Measurements from ENCODE around the gene TMEM60. TPM values are rescaled to one million over a fixed set of nuclear protein-coding genes. Genes with fewer than 3 reads are reported as not detected.

TMEM60 gene
- total and polyA plus RNA-seq, 10 donors: 10.1 to 33.1 (median 18.6) TPM

DNA sequence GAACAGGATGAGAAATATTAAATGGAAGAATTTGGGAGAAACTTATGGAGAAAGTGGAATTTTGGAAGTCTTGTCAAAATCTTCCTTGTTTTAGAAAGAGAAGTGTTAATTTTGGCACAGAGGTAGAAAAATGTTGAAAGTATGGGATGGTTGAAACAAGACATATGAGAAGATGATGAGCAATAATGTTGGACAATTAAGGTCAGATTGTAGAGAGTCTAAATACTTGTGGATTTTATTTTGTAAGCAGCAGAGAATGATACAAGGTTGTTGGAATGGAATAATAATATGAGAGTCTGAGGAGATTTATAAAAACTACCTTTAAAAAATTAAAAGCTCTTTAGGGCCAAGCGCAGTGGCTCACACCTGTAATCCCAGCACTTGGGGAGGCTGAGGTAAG is 34.9 kb upstream of the TMEM60 start:
- TF ChIP-seq, protein P1, sequence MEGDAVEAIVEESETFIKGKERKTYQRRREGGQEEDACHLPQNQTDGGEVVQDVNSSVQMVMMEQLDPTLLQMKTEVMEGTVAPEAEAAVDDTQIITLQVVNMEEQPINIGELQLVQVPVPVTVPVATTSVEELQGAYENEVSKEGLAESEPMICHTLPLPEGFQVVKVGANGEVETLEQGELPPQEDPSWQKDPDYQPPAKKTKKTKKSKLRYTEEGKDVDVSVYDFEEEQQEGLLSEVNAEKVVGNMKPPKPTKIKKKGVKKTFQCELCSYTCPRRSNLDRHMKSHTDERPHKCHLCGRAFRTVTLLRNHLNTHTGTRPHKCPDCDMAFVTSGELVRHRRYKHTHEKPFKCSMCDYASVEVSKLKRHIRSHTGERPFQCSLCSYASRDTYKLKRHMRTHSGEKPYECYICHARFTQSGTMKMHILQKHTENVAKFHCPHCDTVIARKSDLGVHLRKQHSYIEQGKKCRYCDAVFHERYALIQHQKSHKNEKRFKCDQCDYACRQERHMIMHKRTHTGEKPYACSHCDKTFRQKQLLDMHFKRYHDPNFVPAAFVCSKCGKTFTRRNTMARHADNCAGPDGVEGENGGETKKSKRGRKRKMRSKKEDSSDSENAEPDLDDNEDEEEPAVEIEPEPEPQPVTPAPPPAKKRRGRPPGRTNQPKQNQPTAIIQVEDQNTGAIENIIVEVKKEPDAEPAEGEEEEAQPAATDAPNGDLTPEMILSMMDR (IDR thresholded peaks at IDR 0.05 in 8 of 11, conservative IDR thresholded peaks at IDR 0.05 in 3 of 11): no peak
- TF ChIP-seq POLR2A (IDR thresholded peaks at IDR 0.05) (no peak), POLR2AphosphoS5 (IDR thresholded peaks at IDR 0.05) (no peak)
- Histone ChIP-seq H3K27me3 (replicated peaks in 1 of 7) (no peaks in the 10 kb centered on the region), H3K9me3 (peaks cover 0 to 5% (median 0%) of the 10 kb centered on the region in 8 donors), H3K4me3 (no peak overlapping the region), H3K27ac (no peak overlapping the region), H3K4me1 (peaks cover 0 to 86% (median 43%) of the 10 kb centered on the region in 6 donors), H3K36me3 (no peaks in the 10 kb centered on the region)
- DNase-seq: no peak
- intact Hi-C loops (cut with DNase I; ENCODE audit: low total_unique reads): no loop called here
- 96 to 100% (median 97%) methylated on average over 1 of the region's 1 CpG for WGBS, 5 donors

DNA sequence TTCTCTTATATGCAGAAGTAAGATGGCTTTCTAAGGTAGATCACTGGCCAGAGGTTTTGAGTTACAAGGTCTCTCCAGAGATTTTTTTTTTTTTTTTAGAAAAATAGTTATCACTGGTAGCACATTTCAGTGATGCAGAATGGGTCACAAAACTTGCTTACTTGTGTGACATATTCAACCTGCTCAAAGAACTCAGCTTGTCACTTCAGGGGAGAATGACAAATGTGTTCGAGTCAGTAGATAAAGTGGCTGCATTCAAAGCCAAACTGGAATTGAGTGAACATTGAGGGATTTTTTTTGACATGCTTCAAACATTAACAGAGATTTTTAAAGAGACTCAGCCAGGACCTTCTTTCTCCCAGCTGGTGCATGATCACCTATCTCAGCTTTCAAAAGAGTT is 33.7 kb upstream of the TMEM60 start:
- Histone ChIP-seq H3K27ac (peak overlapping the region in 2 of 8 donors; percentile 1 to 61), H3K9me3 (peaks cover 0 to 5% (median 0%) of the 10 kb centered on the region in 8 donors), H3K4me1 (peaks cover 4 to 88% (median 48%) of the 10 kb centered on the region in 6 donors), H3K36me3 (no peaks in the 10 kb centered on the region), H3K4me3 (no peak overlapping the region), H3K27me3 (replicated peaks in 1 of 7) (no peaks in the 10 kb centered on the region)
- no peak for DNase-seq
- intact Hi-C loops (cut with DNase I; ENCODE audit: low total_unique reads): no loop called here
- 77 to 97% (median 88%) methylated on average over 1 of the region's 1 CpG for WGBS, 5 donors
- TF ChIP-seq POLR2AphosphoS5 (IDR thresholded peaks at IDR 0.05): no peak
- TF ChIP-seq, protein P1 (IDR thresholded peaks at IDR 0.05 in 8 of 11, conservative IDR thresholded peaks at IDR 0.05 in 3 of 11): no peak
- no peak for TF ChIP-seq POLR2A (IDR thresholded peaks at IDR 0.05)

DNA sequence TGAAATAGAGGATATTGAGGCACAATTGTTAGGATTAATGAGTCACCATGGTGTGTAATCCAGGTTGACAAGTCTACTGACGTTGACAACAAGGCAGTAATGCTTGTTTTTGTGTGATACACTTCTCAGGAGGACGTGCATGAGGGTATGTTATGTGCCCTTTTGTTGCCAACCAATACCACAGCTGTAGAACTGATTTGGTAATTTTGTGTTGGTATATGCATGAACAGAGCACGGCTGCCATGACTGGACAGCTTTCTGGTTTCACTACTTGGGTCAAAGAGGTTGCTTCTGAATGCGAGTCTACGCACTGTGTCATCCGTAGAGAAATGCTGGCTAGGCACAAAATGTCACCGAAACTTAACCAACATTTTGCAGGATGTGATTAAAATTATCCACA is 33.2 kb upstream of the TMEM60 start:
- Histone ChIP-seq H3K27me3 (replicated peaks in 1 of 7) (no peaks in the 10 kb centered on the region), H3K9me3 (peaks cover 0 to 8% (median 3%) of the 10 kb centered on the region in 8 donors), H3K4me3 (no peak overlapping the region), H3K4me1 (peaks cover 4 to 92% (median 48%) of the 10 kb centered on the region in 6 donors), H3K27ac (peak overlapping the region in 3 of 8 donors; percentile 1 to 61 (median 3)), H3K36me3 (no peaks in the 10 kb centered on the region)
- no peak for DNase-seq
- 82 to 89% (median 87%) methylated on average over 7 of the region's 7 CpGs for WGBS, 5 donors
- TF ChIP-seq POLR2AphosphoS5 (IDR thresholded peaks at IDR 0.05): no peak
- TF ChIP-seq, protein P1 (IDR thresholded peaks at IDR 0.05 in 8 of 11, conservative IDR thresholded peaks at IDR 0.05 in 3 of 11): no peak
- TF ChIP-seq POLR2A (IDR thresholded peaks at IDR 0.05): no peak
- intact Hi-C loops (cut with DNase I; ENCODE audit: low total_unique reads): no loop called here

DNA sequence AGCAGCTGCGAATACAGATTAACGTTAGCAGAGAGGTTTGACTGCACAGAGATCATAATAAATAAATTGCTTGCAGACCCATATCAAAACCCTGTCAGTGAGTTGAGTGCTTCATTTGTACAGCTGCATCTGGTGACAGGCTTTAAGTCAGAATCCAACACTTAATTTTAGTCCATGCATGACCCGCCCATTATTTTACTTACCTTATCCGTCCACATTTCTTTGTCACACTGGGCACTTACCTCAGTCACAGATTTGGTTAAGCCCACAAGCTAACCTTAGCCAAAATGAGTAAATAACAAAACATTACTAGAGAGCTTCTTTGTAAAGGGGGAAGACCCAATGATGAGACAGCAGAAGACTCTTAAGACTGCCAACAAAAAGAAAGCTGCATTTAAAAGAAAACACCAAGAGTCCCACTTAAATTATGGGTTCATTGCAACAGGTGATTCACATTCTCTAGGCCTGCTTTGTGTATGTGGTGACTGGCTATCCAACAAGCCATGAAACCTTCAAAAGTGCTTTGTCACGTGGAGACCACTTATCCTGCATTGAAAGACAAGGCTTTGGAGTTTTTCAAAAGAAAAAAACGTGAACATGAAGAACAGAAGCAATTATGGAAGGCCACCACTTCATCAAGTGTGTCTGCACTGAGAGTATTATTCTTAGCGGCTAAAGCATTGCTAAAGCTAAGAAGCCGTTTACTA is 32.6 kb upstream of the TMEM60 start:
- H3K4me3 ChIP-seq: no peak overlapping the region
- peaks cover 4 to 92% (median 48%) of the 10 kb centered on the region in 6 donors for H3K4me1 ChIP-seq
- no peaks in the 10 kb centered on the region for H3K36me3 ChIP-seq
- WGBS, 5 donors: 86 to 92% (median 88%) methylated on average over 8 of the region's 8 CpGs
- no peaks in the 10 kb centered on the region for H3K27me3 ChIP-seq (replicated peaks in 1 of 7)
- H3K27ac ChIP-seq: peak overlapping the region in 3 of 8 donors; percentile 1 to 61 (median 3)
- H3K9me3 ChIP-seq: peaks cover 0 to 11% (median 9%) of the 10 kb centered on the region in 8 donors
- no peak for DNase-seq
- intact Hi-C loops (cut with DNase I; ENCODE audit: low total_unique reads): no loop called here
- TF ChIP-seq, protein P1 (IDR thresholded peaks at IDR 0.05 in 8 of 11, conservative IDR thresholded peaks at IDR 0.05 in 3 of 11): no peak
- TF ChIP-seq POLR2A (IDR thresholded peaks at IDR 0.05): no peak
- no peak for TF ChIP-seq POLR2AphosphoS5 (IDR thresholded peaks at IDR 0.05)
